Erythroblast (primary cell): ENCODE results near the gene CD4.

Experiments
- GATA1 ChIP-seq: IDR thresholded peaks from 2 replicates; pipeline ENCODE4 v1.6.1; 2011; ENCODE audit warnings: low read depth, mild to moderate bottlenecking, control low read depth, low read length, moderate library complexity
- POLR2A ChIP-seq: IDR thresholded peaks from 2 replicates; pipeline ENCODE4 v1.6.1; 2011; ENCODE audit warnings: mild to moderate bottlenecking, low read length

- TF ChIP-seq POLR2A (no peak), GATA1 (no peak)
Measured at GRCh38 chr12:6771091-6771495, 18.2 kb upstream of the CD4 start.
